Uterus (tissue), 4 donors: ENCODE results near the gene TENT5D. TPM values are rescaled to one million over a fixed set of nuclear protein-coding genes. Genes with fewer than 3 reads are reported as not detected.
"Not testable (repeated sequence)": the region's sequence is repeated elsewhere in the genome, so short reads cannot be mapped to it uniquely, and the experiment has no call there.

ENCODE experiments used
- DNase-seq, 2 donors: peaks; one replicate each; pipeline ENCODE4 v3.0.0-alpha.2; 2019 to 2020
- H3K27ac ChIP-seq, 2 donors: fragments of 200-600 bp; sonication (generic); 1 replicate in 1 of 2; 2 replicates in 1 of 2; pipeline ENCODE4 v1.5.1; 2016 to 2018
- H3K27me3 ChIP-seq, 2 donors: fragments of 200-600 bp; sonication (generic); one replicate each; pipeline ENCODE4 v1.5.1; 2018 to 2019; ENCODE audit warnings: control low read depth in 1 of 2
- H3K36me3 ChIP-seq, 2 donors: fragments of 200-600 bp; sonication (generic); one replicate each; pipeline ENCODE4 v1.5.1; 2019; ENCODE audit warnings: control low read depth in 1 of 2
- H3K4me1 ChIP-seq, 2 donors: fragments of 200-600 bp; sonication (generic); one replicate each; pipeline ENCODE4 v1.5.1; 2018 to 2019; ENCODE audit warnings: control low read depth in 1 of 2
- H3K4me3 ChIP-seq, 2 donors: fragments of 200-600 bp; sonication (generic); 1 replicate in 1 of 2; 2 replicates in 1 of 2; pipeline ENCODE4 v1.5.1; 2018 to 2019; ENCODE audit warnings: mild to moderate bottlenecking in 1 of 2
- H3K9me3 ChIP-seq, 2 donors: fragments of 200-600 bp; sonication (generic); one replicate each; pipeline ENCODE4 v1.5.1; 2019; ENCODE audit warnings: control low read depth in 1 of 2
- CTCF ChIP-seq, 4 experiments: fragments of 200-600 bp in 2 of 4; fragments of 450-650 bp in 2 of 4; sonication (generic) in 2 of 4; IDR thresholded peaks; one replicate each; pipeline ENCODE4 v1.5.1; 2016 to 2019; ENCODE audit warnings: antibody characterized with exemption in 4 of 4, mild to moderate bottlenecking in 2 of 4, moderate library complexity in 1 of 4
- POLR2A ChIP-seq, 2 donors: fragments of 450-650 bp; IDR thresholded peaks; one replicate each; pipeline ENCODE4 v1.6.1; 2016; ENCODE audit warnings: antibody characterized with exemption in 2 of 2, mild to moderate bottlenecking in 1 of 2, moderate library complexity in 1 of 2
- intact Hi-C: fragments of 100-400 bp; cut with DNase I; formaldehyde crosslinking; loops from one replicate; pipeline ENCODE4 v1.15.1; 2023; ENCODE audit warnings: low total_unique reads
- total RNA-seq, 4 donors: library from RNA; depleted of rRNA in 3 of 4; stranded (reverse); fragments of >200 nt in 3 of 4; gene quantifications; one replicate each; pipeline versions ENCODE4 v1.1.0 to v1.2.4, GENCODE V29; 2014 to 2023
- donor health status: DM: yes; HTN: yes; CAD: no.

The TENT5D gene
- total RNA-seq, 4 donors from 2014 or later: not detected

GRCh38 chrX:80431505-80431832 lies 11.2 kb downstream of the TENT5D start:
- Histone ChIP-seq H3K4me3 (no peak overlapping the region), H3K9me3 (no peaks in the 10 kb centered on the region), H3K27ac (no peak overlapping the region), H3K27me3 (no peaks in the 10 kb centered on the region), H3K36me3 (no peaks in the 10 kb centered on the region), H3K4me1 (no peaks in the 10 kb centered on the region)
- intact Hi-C loops: no loop called here
- TF ChIP-seq POLR2A (IDR thresholded peaks at IDR 0.05) (no peak), CTCF (IDR thresholded peaks at IDR 0.05) (no peak)
- DNase-seq: no peak

- H3K27me3 ChIP-seq: no peaks in the 10 kb centered on the region
- H3K4me1 ChIP-seq: no peaks in the 10 kb centered on the region
- H3K9me3 ChIP-seq: no peaks in the 10 kb centered on the region
- H3K36me3 ChIP-seq: no peaks in the 10 kb centered on the region
- no peak overlapping the region for H3K27ac ChIP-seq
- intact Hi-C loops: no loop called here
- no peak for DNase-seq
- H3K4me3 ChIP-seq: no peak overlapping the region
- no peak for TF ChIP-seq CTCF (IDR thresholded peaks at IDR 0.05)
- TF ChIP-seq POLR2A (IDR thresholded peaks at IDR 0.05): no peak
Measured at GRCh38 chrX:80432441-80432840, 12.2 kb downstream of the TENT5D start.

- Histone ChIP-seq H3K27ac (no peak overlapping the region), H3K36me3 (no peaks in the 10 kb centered on the region), H3K9me3 (no peaks in the 10 kb centered on the region), H3K4me3 (no peak overlapping the region), H3K4me1 (no peaks in the 10 kb centered on the region), H3K27me3 (no peaks in the 10 kb centered on the region)
- intact Hi-C loops: no loop called here
- TF ChIP-seq CTCF (IDR thresholded peaks at IDR 0.05) (no peak), POLR2A (IDR thresholded peaks at IDR 0.05) (no peak)
- peak in 1 of 2 donors; percentile 22 for DNase-seq
Measured at GRCh38 chrX:80432863-80433262, 12.6 kb downstream of the TENT5D start.

- H3K27me3 ChIP-seq, DNase-seq, H3K27ac ChIP-seq, H3K9me3 ChIP-seq, H3K4me1 ChIP-seq, H3K36me3 ChIP-seq, intact Hi-C loops, H3K4me3 ChIP-seq: not testable (repeated sequence)
Measured at GRCh38 chrX:80468166-80468565, 47.9 kb downstream of the TENT5D start.

- TF ChIP-seq POLR2A (IDR thresholded peaks at IDR 0.05) (no peak), CTCF (IDR thresholded peaks at IDR 0.05) (no peak)
- no peaks in the 10 kb centered on the region for H3K36me3 ChIP-seq
- H3K4me1 ChIP-seq: no peaks in the 10 kb centered on the region
- no peak overlapping the region for H3K27ac ChIP-seq
- no peaks in the 10 kb centered on the region for H3K9me3 ChIP-seq
- DNase-seq: no peak
- intact Hi-C loops: no loop called here
- no peaks in the 10 kb centered on the region for H3K27me3 ChIP-seq
- no peak overlapping the region for H3K4me3 ChIP-seq
Measured at GRCh38 chrX:80471582-80471981, 51.3 kb downstream of the TENT5D start.

- no peaks in the 10 kb centered on the region for H3K9me3 ChIP-seq
- H3K27me3 ChIP-seq: peaks cover 0 to 5% of the 10 kb centered on the region in 2 donors
- no peak for DNase-seq
- intact Hi-C loops: no loop called here
- H3K36me3 ChIP-seq: no peaks in the 10 kb centered on the region
- TF ChIP-seq CTCF (IDR thresholded peaks at IDR 0.05): no peak
- TF ChIP-seq POLR2A (IDR thresholded peaks at IDR 0.05): no peak
- no peak overlapping the region for H3K27ac ChIP-seq
- no peak overlapping the region for H3K4me3 ChIP-seq
- no peaks in the 10 kb centered on the region for H3K4me1 ChIP-seq
Measured at GRCh38 chrX:80485543-80485942, 65.3 kb downstream of the TENT5D start.
